GM18519 (cell line): ENCODE data around the gene PREX1.
"Not testable (repeated sequence)": the region's sequence is repeated elsewhere in the genome, so short reads cannot be mapped to it uniquely, and the experiment has no call there.

Experiments
- ATAC-seq: cut with Tn5 transposase; IDR thresholded peaks from one replicate; pipeline ENCODE4 v1.9.1; 2021; ENCODE audit warnings: mild to moderate bottlenecking, moderate library complexity; ENCODE audit not compliant: unreplicated experiment, low FRiP score

The PREX1 gene

DNA sequence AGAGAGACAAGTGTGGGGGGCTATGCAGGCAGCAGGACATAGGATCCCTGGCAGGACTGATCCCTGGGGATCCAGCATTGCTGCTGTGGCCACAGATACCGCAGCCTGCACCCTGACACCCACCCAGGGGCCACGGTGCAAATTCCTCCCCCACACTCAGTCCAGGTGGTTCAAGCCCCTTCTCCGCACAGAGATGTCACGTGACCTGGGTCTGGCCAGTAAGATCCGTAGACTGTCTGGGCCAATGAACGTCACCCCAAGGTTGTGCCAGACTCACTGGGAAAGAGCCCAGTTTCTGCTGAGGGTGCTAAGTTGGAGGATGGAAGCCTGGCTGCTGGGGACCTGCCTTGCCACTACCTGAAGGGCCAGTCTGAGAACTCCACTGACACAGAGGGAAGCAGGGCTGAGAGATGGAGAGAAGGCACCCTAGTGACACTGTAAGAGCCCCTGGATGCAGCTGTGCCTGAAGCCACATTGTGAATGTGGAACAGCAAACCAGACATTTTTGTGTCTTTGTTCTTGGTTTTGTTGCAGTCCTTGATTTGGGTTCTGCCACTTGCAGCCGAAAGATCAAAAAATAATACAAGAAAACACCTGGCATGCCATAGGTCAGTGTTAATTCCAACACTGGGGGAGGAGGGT, 228.6 kb downstream of the PREX1 start:
- no peak for ATAC-seq

DNA sequence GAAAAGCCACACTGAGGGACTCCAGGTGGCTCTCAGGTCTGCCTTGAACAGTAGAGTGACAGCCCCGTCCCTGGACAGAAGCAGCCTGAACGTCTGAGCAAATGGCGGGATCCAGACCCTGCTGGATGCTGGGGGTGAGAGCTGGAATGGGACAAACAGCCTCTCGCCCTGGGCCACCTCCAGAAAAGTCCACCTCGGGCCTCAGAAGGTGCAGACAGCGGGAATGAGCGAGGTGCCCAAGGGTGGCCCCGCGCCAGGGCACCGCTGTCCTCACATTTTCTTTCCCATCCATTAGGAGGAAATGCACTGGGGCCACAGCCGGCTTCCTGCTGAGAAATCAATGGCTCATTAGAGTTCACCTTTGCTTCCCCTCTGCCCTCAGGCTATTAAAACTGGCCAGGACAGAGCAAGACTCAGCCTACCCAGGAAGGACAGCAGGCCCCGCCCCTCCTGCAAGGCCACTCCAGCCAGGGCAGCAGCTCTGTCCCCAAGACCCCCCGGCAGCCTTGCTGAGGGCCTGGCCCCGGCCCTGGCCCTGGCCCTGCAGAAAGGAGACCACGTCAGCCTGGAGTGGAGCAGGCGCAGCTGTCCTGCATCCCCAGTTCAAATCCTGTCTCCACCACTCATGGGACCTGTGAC, 229.4 kb downstream of the PREX1 start:
- not testable (repeated sequence) for ATAC-seq

DNA sequence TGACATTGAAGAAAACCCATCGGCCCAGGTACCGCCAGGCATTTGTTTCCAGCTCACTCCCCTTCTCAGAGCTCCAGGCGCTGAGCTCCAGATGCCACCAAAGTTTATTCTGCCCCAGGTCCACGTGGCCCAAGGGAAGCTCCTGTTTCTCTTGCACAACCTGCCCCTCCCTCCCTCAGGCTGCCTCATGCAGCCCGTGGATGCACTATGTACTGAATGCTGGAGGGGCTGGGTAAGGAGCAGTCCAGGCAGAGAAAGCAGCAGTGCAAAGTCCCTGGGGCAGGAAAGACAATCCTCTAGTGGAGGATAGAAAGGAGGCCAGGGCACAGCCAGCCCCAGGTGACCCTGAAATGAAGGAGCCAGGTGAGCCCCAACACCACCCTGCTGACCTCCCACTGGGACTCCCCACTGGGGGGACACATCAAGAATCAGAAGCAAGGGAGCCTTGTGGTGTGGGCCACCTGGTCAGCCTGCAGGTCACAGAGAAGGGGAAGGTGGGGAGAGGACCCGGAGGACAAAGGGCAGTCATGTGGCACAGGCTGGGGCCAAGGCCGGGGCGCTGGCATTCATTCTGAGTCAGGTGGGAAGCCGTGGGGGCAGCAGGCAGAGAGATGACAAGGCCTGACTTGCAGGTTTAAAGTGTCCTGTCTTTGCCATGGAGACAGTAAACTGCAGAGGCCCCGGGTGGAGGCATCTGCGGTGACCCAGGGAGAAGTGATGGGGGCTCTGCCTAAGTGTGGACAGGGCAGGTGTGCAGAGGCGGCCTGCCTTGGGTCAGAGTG, 230.1 kb downstream of the PREX1 start:
- no peak for ATAC-seq

DNA sequence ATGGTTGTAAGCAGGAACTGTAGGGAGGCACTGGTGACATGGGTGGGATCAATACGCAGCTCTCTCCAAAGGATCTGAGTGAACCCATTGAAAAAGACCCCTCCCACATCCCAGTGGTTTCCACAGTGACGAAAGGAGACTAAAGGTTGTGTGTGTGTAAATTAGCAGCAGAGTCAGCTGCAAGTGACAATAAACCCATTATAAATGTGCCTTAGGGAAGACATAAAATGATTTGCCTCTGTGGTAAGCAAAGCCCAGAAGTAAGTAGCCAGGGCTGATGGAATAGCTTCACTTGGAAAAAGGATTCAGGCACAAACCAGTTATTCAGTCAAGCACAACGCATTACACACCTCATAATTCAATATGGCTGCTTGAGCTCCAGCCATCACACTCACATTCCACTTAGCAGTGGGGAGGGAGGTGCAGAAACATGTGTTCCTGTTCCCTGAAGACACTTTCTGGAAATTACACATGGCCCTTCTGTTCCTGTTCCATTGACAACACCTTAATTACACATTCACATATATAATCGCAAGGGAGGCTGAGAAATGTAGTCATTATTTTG, 231.4 kb downstream of the PREX1 start:
- no peak for ATAC-seq

DNA sequence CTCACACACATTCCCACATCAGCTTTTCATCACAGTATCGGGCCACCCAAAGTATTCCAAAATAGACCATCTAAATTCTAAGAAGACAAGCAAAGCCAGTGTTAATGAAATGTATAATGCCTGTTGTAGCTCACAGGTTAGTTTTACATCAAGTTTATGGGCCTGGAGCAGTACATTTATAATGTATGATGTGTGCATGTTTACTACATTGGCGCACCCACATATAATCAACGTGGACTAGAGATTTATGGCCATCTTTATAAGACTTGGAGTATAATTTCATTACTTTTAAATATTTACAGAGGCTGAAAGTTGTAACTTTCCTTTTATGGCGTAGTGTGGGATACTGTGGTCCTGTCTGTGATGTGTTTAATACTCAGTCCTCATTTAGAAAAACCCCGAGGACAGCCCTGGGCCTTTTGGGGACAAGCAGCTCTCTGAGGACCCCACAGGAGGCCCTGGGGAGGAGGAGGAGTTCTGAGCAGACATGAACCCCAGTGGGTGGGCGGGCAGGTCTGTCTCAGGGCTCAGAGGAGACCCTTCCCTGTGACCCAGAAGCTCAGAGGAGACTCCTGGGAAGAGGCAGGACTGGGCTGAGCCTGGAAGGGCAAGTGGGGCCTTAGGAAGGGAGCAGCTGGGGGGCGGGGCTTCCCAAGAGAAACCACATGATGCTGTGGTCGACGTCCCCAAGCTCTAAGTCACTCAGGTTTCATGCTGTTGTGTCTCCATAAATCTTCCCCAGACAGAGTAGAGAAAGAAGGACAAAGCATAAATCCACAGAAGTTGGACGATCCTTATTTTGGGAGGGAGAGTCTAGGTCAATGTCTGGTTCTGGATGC, 232.1 kb downstream of the PREX1 start:
- ATAC-seq: no peak

DNA sequence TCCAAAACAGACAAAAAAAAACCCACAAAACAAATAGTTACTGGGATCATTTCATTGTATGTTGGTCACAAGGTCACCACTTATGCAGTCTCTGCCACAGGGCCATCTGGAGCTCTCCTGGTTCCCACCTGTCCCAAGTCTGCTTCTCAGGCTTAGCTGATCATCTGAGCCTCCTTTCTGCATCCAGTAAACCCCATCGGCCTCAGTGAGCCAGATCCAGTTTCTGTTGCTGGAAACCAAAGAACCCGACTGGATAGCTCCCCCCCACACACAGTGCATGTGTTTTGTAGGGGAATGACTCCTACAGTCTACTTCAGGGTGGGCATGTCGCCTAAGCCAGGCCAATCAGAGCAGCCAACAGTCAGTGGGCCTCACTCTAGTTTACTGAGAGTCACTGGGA, 233.3 kb downstream of the PREX1 start:
- ATAC-seq: no peak

DNA sequence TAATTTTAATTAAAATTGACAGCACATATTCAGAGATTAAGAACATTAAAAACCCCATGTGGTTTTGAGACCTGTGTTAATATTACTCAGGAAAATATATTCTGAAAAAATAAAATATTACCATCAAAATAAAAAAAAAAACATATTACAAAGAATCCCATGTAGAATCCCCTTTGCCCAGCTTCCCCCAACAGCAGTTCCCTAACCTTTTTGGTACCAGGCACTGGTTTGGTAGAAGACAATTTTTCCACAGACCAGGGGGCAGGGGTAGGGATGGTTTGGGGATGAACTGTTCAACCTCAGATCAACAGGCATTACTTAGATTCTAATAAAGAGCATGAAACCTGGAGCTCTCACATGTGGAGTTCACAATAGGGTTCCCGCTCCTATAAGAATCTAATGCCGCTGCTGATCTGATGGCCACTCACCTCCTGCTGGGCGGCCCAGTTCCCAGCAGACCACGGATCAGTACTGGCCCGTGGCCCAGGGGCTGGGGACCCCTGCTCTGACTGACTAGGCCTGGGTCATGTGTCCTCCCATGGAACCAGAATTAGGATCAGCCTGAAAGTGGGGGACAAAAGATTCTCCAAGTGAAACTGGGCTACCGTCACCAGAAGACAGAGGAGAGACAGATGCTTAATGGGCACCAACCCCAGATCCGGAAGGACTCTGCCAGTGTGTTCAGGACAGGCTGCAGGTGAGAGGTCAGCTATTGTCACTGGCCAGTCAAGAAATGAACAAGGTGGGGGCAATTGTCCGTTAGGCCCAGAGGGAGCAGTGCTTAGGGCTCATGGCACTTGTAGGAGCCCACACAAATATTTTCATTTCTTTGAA, 235.5 kb downstream of the PREX1 start:
- no peak for ATAC-seq

DNA sequence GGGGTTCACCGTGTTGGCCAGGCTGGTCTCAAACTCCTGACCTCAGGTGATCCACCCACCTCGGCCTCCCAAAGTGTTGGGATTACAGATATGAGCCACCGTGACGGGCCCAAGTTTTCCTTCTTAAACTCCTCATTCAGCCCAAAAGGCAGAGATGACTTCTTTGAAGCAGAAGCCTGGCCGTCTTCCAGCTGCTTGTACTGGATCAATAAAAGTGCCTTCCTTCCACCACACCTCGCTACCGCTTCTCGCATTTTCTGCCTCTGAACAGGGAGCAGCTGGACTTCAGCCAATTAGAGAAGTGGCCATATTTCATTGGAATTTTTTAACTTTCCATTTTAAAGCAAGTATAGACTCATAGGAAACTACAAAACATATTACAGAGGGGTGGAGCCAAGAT, 241.1 kb downstream of the PREX1 start:
- ATAC-seq: no peak

DNA sequence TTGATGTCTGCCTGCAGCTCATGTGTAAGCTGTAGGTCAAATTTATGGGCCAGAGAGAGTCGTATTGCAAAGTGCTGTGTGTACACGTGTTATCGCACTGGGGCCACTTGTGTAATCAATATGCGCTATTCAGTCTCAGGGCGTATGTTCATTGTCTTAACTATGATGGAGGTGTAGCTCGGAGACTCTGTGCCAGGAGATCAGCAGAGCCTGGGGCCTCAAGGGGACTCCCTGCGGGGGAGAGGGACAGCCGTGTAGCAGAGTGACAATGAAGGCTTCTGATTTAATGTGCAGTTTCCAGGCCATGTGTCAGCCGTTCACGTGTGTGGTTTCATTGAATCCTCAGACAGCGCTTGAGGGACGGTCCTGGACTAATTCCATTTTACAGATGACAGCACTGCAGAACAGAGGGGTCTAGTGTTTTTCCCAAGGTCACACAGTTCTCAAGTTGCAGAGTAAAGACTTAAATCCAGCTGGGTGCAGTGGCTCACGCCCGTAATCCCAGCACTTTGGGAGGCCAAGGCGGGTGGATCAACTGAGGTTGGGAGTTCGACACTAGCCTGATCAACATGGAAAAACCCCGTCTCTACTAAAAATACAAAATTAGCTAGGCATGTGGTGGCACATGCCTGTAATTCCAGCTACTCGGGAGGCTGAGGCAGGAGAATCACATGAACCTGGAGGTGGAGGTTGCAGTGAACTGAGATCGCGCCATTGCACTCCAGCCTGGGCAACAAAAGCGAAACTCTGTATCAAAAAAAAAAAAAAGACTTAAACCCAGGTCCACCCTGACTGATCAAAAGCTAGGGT, 242.5 kb downstream of the PREX1 start:
- no peak for ATAC-seq

DNA sequence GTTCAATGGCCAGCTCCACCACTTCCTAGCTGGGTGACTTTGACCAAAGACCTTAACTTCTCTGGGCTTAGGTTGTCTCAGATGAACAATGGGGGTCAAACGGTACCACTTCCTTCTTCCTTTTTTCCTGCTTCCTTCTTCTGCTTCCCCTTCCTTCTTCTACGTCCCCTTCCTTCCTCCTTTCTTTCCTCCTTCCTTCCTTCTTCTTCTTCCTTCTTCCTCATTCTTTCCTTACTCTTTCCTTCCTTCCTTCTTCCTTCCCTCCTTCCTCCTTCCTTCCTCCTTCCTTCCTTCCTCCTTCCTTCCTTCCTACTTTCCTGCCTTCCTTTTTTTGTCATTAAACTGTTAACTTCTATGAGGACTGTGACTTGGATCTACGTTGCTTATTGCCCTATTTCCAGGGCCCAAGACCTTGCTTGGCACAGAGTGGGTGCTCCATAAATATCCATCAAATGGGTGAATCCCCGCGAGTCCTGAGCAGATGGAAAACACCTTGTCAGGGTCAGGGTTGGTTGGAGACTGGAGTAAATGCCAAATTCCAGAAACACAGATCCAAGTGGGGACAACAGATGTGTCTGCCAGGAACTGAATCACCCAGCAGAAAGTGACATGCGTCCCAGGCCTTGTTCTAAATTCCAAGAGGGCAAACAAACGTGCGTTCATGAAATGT, 243.3 kb downstream of the PREX1 start:
- no peak for ATAC-seq

DNA sequence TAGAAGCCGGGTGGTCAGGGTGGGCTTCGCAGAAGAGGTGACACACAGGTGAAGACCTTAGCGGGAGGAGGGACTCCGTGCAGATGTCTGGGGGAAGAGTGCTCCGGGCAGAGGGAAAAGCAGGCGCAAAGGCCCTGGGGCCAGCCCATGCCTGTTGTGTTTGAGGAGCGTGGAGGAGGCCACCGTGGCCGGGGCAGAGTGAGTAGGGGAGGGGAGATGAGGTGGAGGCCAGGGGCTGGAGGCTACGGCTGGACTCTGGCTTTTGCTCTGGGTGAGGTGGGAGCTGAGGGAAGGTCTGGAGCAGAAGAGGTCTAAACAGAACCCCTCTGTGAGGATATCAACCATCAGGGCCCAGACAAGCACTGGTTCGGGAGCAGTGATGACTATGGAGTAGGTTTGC, 244.0 kb downstream of the PREX1 start:
- ATAC-seq: no peak

DNA sequence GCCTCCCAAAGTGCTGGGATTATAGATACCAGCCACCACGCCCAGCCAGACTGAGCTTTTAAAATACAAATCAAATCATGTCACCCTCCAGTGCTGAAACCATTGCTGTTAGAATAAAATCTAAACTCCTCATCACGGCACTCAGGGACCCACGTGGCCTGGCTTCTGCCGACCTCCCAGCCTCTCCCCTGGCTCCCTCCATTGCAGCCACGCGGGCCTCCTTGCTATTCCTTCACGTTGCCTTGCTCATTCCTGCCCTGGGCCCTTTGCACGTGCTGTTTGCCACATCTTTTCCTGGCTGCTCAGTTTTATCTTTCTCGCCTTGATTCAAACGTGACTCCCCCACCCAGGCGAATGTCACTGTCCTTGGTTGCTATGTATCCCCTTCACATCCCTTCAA, 244.6 kb downstream of the PREX1 start:
- no peak for ATAC-seq

DNA sequence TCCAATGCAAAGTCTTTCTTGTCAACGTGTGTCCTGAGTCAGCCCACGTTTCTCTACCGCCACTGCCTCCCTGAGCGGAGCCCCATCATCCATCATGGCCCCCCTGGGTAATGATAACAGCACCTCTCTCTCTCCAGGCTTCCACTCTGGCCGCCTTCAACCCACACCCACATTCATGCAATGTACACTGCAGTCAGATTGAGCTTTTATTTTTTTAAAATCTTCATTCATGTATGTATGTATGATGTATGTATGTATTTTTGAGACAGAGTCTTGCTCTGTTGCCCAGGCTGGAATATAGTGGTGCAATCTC, 245.2 kb downstream of the PREX1 start:
- no peak for ATAC-seq

DNA sequence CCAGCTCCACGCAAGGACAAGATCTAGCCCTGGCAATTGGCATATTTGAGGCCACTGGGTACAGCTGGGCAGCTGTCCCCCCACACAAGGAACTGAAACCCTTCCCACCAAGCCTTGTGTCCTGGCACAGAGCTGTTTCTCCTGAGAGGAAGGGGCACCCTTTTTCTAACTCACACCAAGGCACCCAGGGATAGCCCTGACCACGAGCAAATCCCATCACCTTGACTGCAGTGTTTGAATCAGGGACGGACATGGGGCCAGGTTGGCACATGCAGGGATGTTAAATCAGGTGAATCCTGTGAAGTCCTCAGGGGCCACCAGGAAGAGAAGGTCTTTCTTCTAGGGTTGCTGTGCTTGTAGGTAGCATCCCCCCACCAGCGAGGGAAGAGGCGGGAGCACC, 246.6 kb downstream of the PREX1 start:
- no peak for ATAC-seq

DNA sequence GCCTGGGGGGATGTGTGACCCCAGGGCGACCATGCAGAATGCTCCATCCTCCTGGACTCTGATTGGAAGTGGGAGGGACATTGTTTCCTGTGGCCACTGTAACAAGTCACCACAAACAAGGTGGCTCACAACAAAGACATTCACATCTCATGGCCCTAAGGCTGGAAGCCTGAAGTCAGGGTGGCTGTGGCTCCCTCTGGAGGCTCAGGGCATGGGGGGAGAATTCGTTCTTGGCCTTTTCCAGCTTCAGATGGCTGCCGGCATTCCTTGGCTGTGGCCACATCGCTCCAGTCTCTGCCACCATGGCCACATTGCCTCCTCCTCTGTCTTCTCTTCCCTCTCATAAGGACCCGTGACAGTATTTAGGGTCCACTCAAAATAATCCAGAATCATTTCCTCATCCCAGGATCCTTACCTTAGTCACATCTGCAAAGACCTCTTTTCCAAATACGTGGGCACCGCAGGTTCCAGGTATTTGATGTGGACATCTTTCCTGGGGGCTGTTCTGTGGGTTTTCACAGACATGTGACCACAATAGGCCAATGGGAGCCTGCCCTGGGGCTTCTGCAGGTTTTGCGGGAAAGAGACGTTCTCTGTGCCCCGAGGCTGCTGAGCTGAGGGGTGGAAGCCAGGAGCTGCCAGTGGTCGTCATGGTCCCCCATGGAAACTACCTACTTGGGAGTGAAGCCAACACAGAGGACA, 249.3 kb downstream of the PREX1 start:
- no peak for ATAC-seq

DNA sequence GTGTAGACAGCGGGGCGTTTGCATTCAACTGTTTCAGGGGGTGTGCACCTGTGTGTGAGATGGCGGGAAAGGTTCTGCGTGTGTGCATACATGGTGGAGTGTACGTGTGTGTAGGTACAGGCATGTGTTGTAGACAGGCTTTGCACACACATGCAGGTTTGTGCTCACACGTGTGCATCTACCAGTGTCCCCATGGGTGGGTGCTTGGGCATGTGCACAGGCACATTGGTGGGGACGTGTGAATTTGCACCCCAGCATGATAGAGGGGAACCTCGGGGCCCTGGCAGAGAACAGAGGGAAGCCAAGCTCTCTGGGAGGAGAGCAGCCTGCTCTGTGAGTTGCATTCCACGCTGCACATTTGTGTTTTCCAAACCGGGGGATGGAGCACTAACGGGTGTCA, 250.2 kb downstream of the PREX1 start:
- ATAC-seq: no peak

DNA sequence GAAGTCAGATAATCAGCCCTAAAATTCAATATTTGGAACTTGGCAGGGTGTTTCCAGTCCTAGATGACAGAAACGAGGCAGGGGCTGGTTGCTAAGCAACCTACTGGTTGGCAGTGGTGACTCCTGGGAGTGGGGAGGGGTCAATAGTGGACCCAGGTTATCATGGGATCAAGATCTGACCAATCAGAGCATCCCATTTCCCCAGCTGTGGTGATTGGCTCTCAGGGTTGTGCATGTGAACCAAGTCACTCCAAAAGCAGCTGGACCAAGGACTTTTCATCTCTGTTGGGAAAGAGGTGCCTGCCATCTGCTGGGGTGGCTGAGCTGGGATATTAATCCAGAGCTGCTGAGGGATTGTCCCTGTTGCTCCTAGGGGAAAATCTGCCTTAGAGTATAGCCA, 253.4 kb downstream of the PREX1 start:
- ATAC-seq: no peak
